SK-N-SH (cell line): ENCODE data around the gene OLFML3.

Experiments
- JUND ChIP-seq: IDR thresholded peaks from 2 replicates; pipeline ENCODE4 v1.4.0; 2012
- TAF1 ChIP-seq: IDR thresholded peaks from 2 replicates; pipeline ENCODE4 v1.6.1; 2012; ENCODE audit warnings: low read depth, mild to moderate bottlenecking, low read length, moderate library complexity, borderline replicate concordance

DNA sequence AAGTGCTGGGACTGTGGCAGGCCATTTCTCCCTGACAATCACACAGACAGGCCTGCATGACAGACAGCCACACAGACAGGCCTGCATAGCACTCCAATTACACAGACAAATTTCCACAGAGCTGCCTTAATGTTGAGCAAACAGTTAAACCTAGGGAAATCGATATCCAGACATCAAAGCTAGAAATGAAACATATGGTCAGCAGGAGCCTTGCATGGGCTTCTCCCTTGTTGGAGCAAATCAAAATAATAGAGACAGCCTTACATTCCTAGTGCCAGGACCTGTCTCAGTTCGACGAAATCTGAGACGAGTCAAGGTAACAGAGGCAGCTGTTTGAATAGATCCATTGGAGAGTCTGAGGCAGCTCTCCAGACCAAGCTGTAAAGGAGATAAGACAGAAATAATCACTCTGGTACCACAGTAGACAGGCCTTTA lies 42.4 kb downstream of the OLFML3 start:
- TF ChIP-seq TAF1 (no peak), JUND (no peak)
